Heart right ventricle (tissue), 16 donors: ENCODE results near the gene LAMA2. TPM values are rescaled to one million over a fixed set of nuclear protein-coding genes. Genes with fewer than 3 reads are reported as not detected.

Experiments
- ATAC-seq, 8 donors: fragments of 200-7000 bp; cut with Tn5 transposase; one replicate each; pipeline ENCODE4 v1.9.1; 2020; ENCODE audit warnings: mild to moderate bottlenecking in 8 of 8, moderate library complexity in 8 of 8, moderate number of reproducible peaks in 1 of 8
- DNase-seq, 2 donors: peaks; one replicate each; pipeline ENCODE4 v3.0.0-alpha.2; 2020
- H3K27ac ChIP-seq, 10 donors: fragments of 200-600 bp; sonication (generic) in 2 of 10; one replicate each; pipeline versions ENCODE4 v1.5.0 to v1.8.0; 2020 to 2022; ENCODE audit warnings: mild to moderate bottlenecking in 3 of 10
- H3K27me3 ChIP-seq, 7 donors: fragments of 200-600 bp; one replicate each; pipeline ENCODE4 v1.8.0; 2021 to 2022; ENCODE audit warnings: mild to moderate bottlenecking in 2 of 7
- H3K36me3 ChIP-seq, 9 donors: fragments of 200-600 bp; sonication (generic) in 1 of 9; one replicate each; pipeline versions ENCODE4 v1.5.0 to v1.8.0; 2020 to 2022; ENCODE audit warnings: mild to moderate bottlenecking in 2 of 9
- H3K4me1 ChIP-seq, 9 donors: fragments of 200-600 bp; sonication (generic) in 1 of 9; one replicate each; pipeline versions ENCODE4 v1.5.0 to v1.8.0; 2020 to 2022; ENCODE audit warnings: mild to moderate bottlenecking in 4 of 9
- H3K4me3 ChIP-seq, 10 donors: fragments of 200-600 bp; sonication (generic) in 2 of 10; one replicate each; pipeline versions ENCODE4 v1.5.0 to v1.8.0; 2020 to 2022; ENCODE audit warnings: mild to moderate bottlenecking in 7 of 10, moderate library complexity in 2 of 10
- H3K9me3 ChIP-seq, 11 donors: fragments of 200-600 bp in 10 of 11; sonication (generic) in 2 of 11; one replicate each; pipeline versions ENCODE4 v1.5.0 to v1.8.0; 2013 to 2022; ENCODE audit warnings: mild to moderate bottlenecking in 2 of 11, control low read depth in 1 of 11, moderate library complexity in 1 of 11
- CTCF ChIP-seq, 9 donors: fragments of 200-600 bp; sonication (generic) in 2 of 9; IDR thresholded peaks; one replicate each; pipeline versions ENCODE4 v1.5.0 to v1.8.0; 2021 to 2022; ENCODE audit warnings: antibody characterized with exemption in 9 of 9, mild to moderate bottlenecking in 5 of 9, moderate library complexity in 1 of 9
- WGBS, 2 donors: extraction: QIAGEN DNeasy Blood & Tissue Kit; methylation state at CpG; one replicate each; pipeline ENCODE4 v1.1.7; 2013; ENCODE audit warnings: inconsistent platforms in 1 of 2; 5-methylcytosine and 5-hydroxymethylcytosine counted together
- intact Hi-C, 10 donors: fragments of 100-400 bp; cut with DNase I; formaldehyde crosslinking; loops; one replicate each; pipeline versions ENCODE4 v1.11.1 to v1.14.2; 2022
- polyA plus RNA-seq, 2 donors: library from polyadenylated mRNA; stranded (reverse); fragments of 200-250 nt; gene quantifications; one replicate each; pipeline ENCODE4 v1.2.3, GENCODE V29; 2013
- total RNA-seq, 10 donors: library from RNA; stranded (reverse); fragmentation: NEBNext Ultra II Directional in 3 of 10; extraction: Animal tissue kit (Norgen Biotek cat#: 25700) in 3 of 10; gene quantifications; one replicate each; pipeline versions ENCODE4 v1.2.1 to v1.2.4, GENCODE V29; 2021 to 2023
- donor health status: Arrhythmogenic right ventricular cardiomyopathy.
- donor health status: ischemic (EF 13 %, LVEDD 7.1; RV severe dilation, severe dysfunction).
- donor health status: healthy with polysubstance abuse.
- donor health status: DM: no; HTN: yes; CAD: no.
- donor health status: DM: no; HTN: no; CAD: no.
- donor health status: ischemic (EF 25% LVEDD 6.9; RV normal size, moderate dysfunction).
- donor health status: ischemic (EF 25% LVEDD 5.7; RV mildly dilated, moderate dysfunction).
- donor health status: healthy.
- donor health status: DM: yes; HTN: yes; CAD: no.
- donor health status: Ischemic cardiomyopathy.
- donor health status: ischemic (EF 35%, LVEDD 5.7; RV mildly dilated, moderate dysfunction).
- donor health status: nonischemic (EF 11% LVEDD 7.7; RV severe dilation, severe dysfunction).
- donor health status: DM: yes; HTN: yes; CAD: no.
- donor health status: PGD.
- donor health status: ischemic (EF 29% LVEDD 5.4; RV normal size, mild dysfunction).
- donor health status: nonischemic (EF 23%, LVEDD 6.1; RV moderate dilation, normal function).

LAMA2 gene
- total and polyA plus RNA-seq, 12 donors = 31.1 to 293 (median 223) TPM

DNA sequence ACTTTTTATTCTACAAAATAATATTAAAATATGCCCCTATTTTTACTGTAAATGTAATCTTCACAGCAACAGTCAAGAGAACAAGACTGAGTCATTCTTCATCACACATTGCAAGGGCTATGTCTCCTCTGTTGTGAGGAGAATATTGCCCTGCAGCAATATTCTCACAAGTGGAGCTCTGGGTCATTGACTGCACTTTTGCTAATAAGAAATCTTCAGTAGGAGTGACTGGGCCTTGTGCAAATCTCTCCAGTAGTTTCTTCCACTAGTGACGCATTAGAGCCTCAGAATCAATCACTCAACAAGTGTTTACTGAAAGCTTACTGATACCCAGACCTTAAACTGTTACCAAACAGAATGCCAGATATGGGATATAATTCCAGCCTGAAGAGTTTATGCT lies 49.1 kb downstream of the LAMA2 start:
- no peak for TF ChIP-seq CTCF (IDR thresholded peaks at IDR 0.05)
- Histone ChIP-seq H3K4me1 (peaks cover 0 to 33% (median 9%) of the 10 kb centered on the region in 9 donors), H3K9me3 (no peaks in the 10 kb centered on the region), H3K4me3 (no peak overlapping the region), H3K27me3 (no peaks in the 10 kb centered on the region), H3K36me3 (peaks cover 0 to 30% (median 10%) of the 10 kb centered on the region in 9 donors), H3K27ac (no peak overlapping the region)
- intact Hi-C loops = no loop called here
- ATAC-seq (peak in 2 of 8 donors; percentile 36 to 38), DNase-seq (no peak)
- 44 to 56% methylated on average over 1 of the region's 1 CpG for WGBS, 2 donors

- WGBS, 2 donors = 53 to 57% methylated on average over 1 of the region's 1 CpG
These were observed 67.9 kb downstream of the LAMA2 start for GRCh38 chr6:128950864-128951263.

GRCh38 chr6:128952902-128953301 lies 70.0 kb downstream of the LAMA2 start:
- Histone ChIP-seq H3K27me3 (no peaks in the 10 kb centered on the region), H3K4me3 (no peak overlapping the region), H3K9me3 (no peaks in the 10 kb centered on the region), H3K36me3 (no peaks in the 10 kb centered on the region), H3K27ac (peak overlapping the region in 4 of 10 donors; percentile 9 to 37 (median 23)), H3K4me1 (peaks cover 0 to 88% (median 38%) of the 10 kb centered on the region in 9 donors)
- no peak for DNase-seq
- ATAC-seq = peak in 7 of 8 donors; percentile 28 to 75 (median 64)
- TF ChIP-seq CTCF (IDR thresholded peaks at IDR 0.05) = no peak
- WGBS, 2 donors = 71 to 78% methylated on average over 3 of the region's 3 CpGs
- intact Hi-C loops = no loop called here

More at GRCh38 chr6:128950864-128951263, 67.9 kb downstream of the LAMA2 start:
- H3K27ac ChIP-seq = no peak overlapping the region
- peaks cover 0 to 81% (median 38%) of the 10 kb centered on the region in 9 donors for H3K4me1 ChIP-seq
- no peaks in the 10 kb centered on the region for H3K27me3 ChIP-seq
- intact Hi-C loops = no loop called here
- peaks cover 0 to 4% (median 0%) of the 10 kb centered on the region in 9 donors for H3K36me3 ChIP-seq
- no peak for TF ChIP-seq CTCF (IDR thresholded peaks at IDR 0.05)
- DNase-seq (no peak), ATAC-seq (no peak)
- H3K4me3 ChIP-seq = no peak overlapping the region
- no peaks in the 10 kb centered on the region for H3K9me3 ChIP-seq

DNA sequence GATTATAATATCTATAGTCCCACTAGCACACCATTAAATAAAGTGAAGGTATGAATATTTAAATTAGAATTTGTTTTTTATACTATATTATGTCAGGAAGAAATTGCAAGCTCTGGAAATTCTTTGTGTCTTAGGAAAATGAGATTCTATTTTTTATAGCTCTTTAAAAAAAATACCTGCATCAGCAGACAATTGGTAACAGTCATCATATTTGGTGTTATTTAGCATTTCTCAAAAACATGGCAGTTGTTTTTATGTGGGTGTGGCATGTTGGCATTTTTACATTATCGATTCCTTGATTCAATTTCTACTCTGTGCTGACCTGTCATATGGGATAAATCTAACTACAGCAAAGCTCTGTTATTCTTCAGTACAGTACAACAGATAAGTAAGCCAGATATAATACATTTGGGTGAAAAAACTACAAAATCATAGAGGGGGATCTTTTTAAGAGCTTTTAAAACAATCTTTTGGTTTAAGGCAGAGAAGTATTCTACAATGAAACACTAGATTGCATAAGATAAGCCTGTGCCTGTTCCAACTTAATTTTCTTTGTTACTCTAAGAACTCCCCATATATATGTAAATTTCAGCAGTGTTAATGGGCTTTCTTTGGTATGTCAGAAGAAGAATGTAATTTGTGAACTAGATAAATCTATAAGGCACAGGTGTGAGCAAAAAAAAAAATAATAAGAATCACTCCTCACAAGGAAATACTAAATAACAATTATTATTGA lies 71.5 kb downstream of the LAMA2 start:
- H3K36me3 ChIP-seq = no peaks in the 10 kb centered on the region

More for the DNA sequence above, 71.5 kb downstream of the LAMA2 start:
- no peak for TF ChIP-seq CTCF (IDR thresholded peaks at IDR 0.05)
- Histone ChIP-seq H3K4me3 (no peak overlapping the region), H3K4me1 (peaks cover 0 to 80% (median 45%) of the 10 kb centered on the region in 9 donors), H3K9me3 (no peaks in the 10 kb centered on the region), H3K27ac (peak overlapping the region in 1 of 10 donors; percentile 18), H3K27me3 (no peaks in the 10 kb centered on the region)
- ATAC-seq = no peak
- DNase-seq = no peak
- intact Hi-C loops = no loop called here
- WGBS, 2 donors = 77 to 81% methylated on average over 1 of the region's 1 CpG
